HG03159 (cell line): ENCODE results near the gene GLRX3.

Experiments
- ATAC-seq: cut with Tn5 transposase; IDR thresholded peaks from one replicate; pipeline ENCODE4 v1.9.1; 2021; ENCODE audit warnings: mild to moderate bottlenecking, moderate library complexity; ENCODE audit not compliant: unreplicated experiment

Gene GLRX3

DNA sequence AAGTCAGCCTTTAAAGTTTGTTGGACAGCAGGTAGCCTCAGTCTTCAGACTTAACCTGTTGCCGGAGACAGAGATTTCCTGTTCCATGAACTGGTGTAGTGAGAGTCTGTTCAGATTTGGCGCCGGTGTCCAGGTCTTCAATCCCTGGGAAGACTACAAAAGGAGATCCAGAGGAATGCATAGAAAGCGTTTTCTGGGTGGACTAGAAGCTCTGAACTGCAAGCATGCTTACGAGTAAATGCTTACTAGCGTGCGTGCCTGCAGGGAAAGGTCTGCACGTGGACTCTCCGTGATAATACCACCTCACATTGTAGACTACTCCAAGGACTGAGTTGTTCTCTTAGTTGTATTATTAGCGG, 878 bp downstream of the GLRX3 start:
- no peak for ATAC-seq

DNA sequence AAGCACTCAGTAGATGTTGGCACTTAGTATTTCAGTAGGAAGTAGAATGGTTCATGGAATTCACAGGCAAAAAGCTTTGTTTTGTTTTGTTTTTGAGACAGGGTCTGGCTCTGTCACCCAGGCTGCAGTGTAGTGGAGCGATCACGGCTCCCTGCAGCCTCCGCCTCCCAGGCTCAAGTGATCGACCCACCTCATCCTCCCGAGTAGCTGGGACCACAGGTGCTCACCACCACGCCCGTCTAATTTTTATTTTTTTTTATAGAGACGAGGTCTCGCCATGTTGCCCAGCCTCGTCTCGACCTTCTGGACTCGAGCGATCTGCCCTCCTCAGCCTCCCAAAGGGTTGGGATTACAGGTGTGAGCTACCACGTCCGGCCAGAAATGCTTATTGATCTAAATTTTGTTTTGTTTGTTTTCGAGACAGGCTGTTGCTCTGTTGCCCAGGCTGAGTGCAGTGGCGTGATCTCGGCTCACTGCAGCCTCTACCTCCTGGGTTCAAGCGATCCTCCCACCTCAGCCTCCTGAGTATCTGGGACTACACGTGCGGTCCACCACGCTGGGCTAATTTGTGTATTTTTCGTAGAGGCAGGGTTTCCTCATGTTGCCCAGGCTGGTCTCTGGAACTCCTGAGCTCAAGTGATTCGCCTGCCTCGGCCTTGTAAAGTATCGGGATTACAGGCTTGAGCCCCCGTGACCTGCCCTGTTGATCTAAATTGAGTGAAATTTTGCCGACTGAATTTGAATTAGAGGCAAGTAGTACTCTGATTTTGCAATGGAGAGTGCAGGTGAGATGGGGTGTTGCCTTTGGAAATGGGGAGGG, 1.7 kb downstream of the GLRX3 start:
- ATAC-seq: no peak

DNA sequence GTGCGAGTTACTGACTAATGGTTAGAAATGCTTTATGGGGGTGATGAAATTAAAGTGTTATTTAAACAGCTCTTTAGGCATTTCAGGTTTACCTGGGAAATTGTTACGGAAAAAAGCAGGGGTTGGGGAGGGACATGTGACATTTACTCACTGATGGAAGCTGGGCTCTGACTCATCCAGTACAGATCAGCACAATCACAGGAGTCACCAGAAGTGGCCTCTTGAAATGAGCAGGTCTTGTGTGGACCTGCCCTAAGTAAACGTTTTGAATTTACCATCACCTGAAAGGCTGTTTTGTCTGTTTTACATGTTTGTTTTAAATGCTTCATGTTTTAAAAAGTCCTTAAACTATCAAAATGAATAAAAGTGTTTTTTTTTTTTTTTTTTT, 2.3 kb downstream of the GLRX3 start:
- no peak for ATAC-seq

DNA sequence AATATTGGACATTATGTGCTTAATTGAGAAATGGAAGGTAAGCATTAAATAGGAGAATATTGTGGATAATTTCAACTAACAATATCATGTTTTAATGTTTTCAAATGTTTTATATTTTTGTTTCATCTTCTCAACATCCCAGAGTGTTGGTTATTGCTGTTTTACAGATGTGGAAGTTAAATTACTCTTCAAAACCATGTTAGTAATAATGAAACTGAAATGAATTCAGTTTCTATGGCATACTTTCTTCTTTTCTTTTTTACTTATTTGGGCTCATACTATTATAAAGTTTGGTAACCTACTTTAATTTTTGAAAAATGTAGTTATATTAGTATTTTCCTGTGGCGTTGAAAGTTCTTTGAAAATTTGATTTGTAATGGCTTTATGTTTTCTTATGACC, 4.2 kb downstream of the GLRX3 start:
- ATAC-seq: no peak

DNA sequence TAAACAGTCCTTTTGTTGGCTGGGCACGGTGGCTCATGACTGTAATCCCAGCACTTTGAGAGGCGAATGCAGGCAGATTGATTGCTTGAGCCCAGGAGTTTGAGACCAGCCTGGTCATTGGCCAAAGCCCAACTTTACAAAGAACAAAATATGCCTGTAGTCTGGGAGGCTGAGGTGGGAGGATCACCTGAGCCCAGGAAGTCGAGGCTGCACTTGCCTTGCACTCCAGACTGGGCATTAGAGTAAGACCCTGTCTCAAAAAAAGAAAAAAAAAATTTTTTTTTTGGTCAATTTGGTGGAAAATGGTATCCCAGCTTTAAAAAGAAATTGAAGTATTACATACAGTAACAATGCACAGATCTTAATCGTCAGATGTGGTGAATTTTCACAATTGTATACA, 4.8 kb downstream of the GLRX3 start:
- ATAC-seq: no peak

DNA sequence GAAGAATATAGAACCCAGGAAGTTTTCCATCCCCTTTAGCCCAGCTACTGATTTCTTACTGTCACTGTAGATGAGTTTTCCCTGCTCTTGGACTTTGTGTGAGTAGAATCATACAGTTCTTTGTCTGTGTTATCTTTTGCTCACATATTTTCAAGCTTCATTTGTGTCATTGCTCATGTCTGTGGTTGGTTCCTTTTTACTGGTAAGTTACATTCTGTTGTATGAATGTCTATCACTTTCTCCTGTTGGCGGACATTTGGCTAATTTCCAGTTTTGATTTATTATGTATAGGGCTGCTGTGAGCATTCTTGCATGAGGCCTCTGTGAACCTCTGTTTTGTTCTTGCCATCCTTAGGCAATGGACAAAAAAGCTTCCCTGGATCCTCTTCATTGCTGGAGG, 5.3 kb downstream of the GLRX3 start:
- peak; percentile 38 for ATAC-seq

DNA sequence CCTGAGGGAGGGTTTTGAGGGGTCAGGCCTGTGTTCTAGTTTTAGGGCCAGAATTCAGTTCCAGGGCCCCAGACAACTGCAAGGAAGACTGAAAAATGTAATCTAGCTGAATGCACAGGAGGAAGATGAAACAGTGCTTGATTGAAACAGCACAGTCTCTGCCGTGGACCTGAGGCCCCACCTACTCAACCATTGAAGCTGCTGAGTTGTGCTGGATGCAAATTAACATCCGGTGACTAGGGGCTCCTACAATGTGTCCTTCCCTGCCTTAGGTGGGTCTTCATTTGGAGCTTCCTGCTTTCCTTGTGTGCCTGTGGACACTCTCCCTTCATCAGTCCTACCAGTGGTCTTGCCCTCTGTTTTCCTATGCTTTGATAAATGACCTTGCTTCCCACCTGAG, 5.7 kb downstream of the GLRX3 start:
- peak; percentile 93 for ATAC-seq

DNA sequence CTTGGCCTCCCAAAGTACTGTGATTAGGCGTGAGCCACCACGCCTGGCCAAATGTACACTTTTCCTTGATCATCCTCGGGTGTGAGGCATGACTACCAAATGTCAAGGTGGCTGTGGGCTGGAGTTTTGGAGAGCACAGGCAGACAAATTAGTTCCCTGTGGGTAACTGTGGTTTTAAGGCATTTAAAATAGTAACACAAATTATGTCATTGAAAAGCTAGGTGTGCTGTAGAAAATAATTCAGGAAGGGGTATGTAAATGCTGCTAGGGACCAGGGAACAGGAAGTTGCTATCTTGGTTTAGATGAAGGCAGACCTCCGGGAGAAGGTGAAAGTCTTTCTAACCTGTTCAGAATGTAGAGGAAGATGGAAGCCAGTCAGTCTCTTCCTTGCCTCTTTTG, 9.9 kb downstream of the GLRX3 start:
- no peak for ATAC-seq

DNA sequence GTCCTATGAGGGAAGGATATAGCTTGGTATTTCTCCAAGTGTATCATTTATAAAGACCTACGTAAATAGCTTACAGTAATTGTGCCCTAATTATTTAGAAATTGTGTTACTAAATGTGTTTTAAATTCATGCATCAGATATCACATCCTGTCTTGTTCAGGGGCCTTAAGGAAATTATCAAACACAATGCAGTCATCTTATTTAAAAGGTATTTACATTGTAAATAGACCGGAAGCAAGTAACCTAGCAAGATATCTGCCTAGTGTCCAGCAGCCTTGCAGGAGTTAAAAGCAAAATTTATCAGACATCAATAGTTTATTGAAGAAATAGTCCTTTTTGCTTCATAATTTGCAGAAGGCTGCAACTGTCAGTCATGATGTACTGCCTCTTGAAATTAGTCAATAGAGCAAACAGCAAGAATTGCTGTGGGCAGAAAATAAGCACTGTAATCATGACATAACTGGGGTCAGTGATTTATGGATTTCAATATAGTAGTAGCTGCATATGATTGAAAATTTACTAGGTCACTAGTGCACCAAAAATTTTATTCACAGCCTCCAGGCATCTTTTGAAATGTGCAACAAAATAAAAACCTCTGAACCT, 23.1 kb downstream of the GLRX3 start:
- ATAC-seq: no peak

DNA sequence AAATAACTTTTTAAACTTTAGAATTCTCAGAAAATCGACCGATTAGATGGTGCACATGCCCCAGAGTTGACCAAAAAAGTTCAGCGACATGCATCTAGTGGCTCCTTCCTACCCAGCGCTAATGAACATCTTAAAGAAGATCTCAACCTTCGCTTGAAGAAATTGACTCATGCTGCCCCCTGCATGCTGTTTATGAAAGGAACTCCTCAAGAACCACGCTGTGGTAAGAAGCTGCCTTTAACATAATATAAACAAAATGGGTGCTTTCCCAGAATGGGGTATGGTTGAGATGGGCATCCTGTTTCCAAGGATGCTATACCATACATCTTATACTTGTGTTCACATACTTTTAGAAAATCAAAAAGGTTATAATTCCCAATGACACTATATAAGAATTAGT, 24.6 kb downstream of the GLRX3 start:
- no peak for ATAC-seq

DNA sequence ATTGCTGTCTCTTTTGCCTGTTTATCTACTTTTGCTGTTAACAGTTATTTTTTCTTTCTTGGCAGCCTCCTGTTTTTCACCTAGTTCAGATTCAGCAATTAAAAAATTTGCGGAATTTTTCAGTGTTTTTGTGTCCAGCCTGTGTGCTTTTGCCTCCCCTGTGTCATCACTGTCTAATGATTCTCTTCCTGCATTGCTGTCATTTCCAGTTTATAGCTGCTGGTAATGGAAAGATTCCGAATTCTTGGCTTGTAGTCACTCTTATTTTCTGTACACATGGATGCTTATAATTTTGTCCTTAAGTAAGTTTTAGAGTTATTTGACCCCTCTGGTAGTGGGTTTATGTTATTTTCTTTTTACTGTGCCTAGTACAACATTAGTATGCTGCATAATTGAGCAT, 25.1 kb downstream of the GLRX3 start:
- no peak for ATAC-seq

DNA sequence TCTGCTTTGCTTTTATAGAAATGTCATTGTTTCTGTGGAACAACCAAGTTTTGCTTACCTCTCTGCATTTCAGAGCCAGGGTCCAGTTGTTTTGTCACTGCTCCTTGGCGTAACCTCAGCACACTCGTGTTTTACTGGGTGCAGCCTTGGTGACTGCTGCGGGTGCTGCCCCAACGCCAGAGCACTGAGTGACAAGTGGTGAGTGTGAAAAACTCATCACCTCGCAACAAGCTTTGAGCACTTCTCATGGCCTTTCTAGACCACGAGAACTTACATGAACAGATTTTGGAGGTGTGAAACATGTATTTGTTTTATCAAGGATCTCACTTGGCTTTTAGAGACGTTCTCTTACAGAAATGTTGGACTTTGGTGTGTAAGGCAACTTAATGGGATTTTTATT, 31.0 kb downstream of the GLRX3 start:
- no peak for ATAC-seq

DNA sequence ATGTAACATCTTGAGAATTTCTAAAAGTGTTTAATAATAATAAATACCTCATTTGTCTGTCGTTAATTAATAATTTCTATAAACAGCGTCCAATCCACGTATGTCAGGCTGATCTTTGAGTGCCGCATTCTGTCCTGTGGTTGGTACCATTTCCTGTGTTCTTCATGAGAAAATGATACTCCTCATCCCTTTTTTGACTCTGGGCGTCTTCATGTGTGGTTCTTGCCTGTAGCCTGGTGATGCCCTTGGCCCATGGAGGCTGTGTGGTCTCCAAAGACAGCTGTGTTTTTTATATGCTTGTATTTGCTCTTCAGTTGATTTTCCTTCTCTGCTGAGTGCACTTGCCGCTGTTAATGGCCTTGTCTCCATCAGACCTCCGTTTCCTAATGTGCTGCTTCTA, 31.5 kb downstream of the GLRX3 start:
- ATAC-seq: no peak

DNA sequence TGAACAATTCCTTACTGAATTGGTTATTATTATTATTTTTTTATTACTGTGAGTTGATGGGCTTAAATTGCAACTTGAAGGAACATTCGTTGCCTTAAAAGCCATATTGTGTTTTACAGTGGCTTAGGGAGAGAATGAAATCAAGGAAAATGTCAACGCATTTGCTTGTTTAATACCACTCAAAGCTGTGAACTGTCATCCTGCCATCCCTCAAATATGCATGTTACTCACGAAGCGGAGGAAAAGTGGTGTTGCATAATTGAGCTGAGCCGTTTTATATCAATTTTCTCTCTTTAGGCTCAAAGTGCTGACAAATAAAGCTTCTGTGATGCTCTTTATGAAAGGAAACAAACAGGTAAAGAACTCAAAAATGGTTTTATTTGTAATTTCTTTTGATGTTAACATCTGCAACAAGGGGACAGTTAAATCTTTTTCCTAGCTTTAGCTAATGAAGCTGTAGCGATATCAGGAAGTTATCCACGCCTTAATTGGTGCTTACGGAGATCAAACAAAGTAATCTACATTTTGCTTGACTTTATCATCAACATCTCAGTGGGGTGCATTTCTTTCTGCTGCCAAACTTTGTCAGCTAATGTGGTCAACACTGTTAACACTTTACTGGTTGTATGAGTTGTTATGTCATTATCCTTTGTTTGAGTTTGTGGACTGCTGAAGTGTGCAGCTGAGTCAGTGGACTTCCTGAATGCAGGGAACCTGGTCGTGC, 33.1 kb downstream of the GLRX3 start:
- no peak for ATAC-seq

DNA sequence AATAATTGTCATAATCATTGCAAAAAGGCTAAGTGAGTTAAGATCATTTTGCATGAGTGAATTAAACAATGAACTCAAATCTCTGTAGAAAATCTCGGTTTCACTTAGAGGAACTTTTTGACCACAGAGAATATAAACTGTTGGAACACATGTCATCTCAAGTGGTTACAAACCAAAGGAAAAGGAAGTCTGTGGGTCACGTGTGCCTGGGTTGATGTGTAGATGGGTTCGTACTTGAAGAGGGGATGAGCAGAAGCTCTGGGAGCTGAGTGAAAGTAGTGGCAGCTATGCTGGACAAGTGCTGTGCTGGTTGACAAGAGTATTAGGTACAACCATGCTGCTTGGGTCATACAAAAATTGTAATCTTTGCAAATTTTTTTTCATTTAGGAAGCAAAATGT, 35.0 kb downstream of the GLRX3 start:
- no peak for ATAC-seq

DNA sequence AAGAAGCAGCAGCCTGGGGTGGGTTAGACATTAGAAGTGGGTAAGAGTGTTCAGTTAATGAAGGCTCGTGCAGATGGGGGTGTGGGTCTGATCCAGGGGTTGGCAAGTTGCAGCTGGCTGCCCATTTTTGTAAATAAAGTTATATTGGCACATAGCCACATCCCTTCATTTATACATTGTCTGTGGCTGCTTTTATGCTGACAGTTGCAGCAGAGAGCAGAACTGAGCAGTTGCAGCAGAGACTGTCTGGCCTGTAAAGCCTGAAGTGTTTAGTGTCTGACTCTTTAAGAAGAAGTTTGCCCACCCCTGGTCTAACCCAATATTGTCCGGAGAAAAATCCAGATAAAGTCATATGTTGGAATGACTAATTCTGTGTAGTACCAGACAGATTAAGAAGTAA, 38.1 kb downstream of the GLRX3 start:
- ATAC-seq: no peak

DNA sequence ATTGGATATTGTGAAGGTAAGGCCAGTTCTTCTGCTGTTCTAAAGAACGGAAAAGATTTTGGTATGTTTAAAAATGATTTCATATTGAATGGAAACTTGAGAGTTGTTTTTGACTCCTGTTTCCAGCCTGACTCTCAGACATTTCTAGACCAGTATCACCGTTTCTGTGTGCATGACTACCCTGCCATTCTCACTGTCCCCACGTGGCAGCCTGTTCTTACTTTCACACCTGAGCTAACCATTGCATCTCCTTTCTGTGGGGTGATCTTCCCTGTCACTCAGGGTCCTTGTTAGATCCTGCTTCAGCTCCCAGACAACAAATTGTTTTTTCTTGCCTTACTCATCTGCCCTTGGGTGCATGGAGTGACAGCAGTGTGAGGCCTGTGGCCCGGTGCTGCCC, 38.9 kb downstream of the GLRX3 start:
- ATAC-seq: no peak

DNA sequence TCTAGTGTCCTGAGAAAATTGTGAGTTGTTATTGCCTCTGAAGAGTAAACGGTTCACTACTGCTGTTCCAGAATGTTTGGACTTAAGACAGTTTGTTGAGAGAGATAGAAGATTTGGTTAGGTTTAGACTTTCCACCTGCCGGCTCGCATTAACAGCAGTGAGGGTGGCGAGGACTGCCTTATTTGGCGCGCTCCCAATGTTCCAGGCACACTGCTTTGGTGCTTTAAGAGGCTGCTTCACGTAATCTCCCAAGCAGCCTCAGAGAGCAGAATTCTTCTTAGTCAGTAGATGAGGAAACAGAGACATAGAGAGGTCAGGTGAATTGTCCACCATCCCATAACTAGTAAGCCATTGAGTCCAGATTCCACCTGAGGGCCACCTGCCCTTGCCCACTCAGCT, 41.1 kb downstream of the GLRX3 start:
- no peak for ATAC-seq

DNA sequence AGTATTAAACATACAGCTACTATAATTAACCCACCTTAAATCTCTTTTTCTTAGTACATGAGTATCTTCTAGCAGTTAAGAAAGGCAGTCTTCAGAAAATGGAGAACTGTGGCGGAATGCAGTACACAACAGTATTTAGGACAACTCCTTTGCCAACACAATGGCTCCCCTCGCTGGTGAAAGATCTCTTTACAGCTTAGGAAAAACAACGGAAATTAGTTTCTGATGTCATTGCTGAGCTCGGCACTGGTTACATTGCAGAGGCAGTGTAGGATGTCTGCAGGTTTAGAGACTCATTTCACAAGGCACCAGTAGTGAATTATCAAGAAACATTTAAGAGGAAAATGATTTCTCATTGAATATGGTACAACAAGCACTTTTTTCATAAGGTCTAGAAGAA, 43.4 kb downstream of the GLRX3 start:
- no peak for ATAC-seq

DNA sequence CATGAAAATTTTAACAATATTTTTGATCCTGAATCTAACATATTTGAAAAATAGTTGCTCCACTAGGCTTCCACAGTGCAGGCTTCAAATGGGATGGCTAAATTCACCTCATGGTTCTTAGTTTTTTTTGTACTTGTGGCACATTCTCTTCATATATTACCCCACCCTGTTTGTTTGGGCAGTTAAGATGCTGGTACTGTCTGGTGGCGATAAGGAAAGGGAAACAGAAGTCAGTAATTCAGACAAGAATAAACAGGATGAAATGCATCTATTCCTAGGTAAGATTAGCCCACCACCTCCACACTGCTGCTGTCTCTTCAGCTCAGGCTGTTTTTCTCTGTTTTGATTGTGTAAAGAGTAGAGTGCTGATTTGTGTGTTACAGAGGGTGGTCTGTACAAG, 44.2 kb downstream of the GLRX3 start:
- no peak for ATAC-seq

DNA sequence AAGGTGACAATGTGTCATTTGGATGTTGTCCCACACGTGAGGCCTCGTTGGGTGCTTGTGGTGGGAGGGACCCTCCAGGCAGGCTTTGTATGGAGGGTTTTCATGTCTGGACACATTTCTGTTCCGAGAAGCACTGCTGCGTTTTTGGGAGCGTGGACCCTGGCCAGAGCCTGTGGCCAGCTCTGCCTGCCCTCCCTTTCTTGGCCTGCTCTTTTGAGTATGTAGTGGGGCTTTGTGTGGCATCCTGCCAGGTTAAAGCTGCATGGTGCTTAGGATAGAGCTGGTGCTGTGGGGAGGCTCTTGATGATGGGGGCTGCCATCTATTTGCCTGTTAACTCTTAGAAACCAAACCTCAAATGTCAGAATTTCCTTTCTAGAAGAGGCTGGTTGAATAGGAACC, 45.7 kb downstream of the GLRX3 start:
- no peak for ATAC-seq

DNA sequence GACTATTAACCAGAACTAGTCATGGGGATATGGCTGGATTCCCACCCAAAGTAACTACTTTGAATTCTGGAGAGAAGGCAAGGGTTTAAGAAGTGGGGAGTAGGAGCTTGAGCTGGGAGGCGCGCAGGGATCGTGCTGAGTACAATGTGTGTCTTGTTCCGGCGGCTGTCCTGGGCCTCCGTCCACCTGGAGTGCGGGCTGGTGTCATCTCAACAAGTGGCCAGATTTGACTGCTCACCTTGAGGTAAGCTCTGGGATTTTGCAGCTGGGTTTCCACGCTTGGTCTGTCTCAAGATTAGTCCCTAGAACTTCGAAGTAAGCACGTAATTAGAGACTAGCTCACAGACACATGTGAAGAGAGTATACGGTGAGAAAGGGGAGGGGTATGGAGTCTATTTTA, 49.4 kb downstream of the GLRX3 start:
- no peak for ATAC-seq
